KG1 (cell line): ENCODE measurements around the gene RAD9A.

Experiments
- DNase-seq: peaks from one replicate; lab custom pipeline; 2025; lab: John Stamatoyannopoulos, UW

Gene RAD9A

DNA sequence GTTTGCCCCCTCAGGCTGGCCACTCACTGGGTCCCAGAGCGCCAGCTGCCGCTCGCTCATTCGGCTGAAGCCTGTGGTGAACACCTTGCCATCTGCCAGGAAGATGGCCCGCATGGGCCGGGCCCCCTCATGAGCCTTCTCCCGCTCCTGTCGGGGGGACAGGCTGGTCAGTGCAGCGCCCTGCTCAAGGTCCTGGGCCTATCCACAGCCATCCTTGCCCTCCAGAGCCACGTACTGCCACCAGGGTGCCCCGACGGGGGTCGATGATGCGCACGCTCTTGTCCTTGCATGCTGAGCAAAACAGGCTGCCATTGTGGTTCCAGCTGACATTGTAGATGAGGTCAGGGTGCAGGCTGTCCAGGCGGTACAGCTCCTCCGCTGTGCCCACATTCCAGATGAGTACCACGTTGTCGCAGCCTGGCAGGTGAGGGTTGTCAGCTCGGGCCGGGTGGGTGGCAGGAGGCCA lies 49.3 kb downstream of the RAD9A start:
- DNase-seq: no peak

DNA sequence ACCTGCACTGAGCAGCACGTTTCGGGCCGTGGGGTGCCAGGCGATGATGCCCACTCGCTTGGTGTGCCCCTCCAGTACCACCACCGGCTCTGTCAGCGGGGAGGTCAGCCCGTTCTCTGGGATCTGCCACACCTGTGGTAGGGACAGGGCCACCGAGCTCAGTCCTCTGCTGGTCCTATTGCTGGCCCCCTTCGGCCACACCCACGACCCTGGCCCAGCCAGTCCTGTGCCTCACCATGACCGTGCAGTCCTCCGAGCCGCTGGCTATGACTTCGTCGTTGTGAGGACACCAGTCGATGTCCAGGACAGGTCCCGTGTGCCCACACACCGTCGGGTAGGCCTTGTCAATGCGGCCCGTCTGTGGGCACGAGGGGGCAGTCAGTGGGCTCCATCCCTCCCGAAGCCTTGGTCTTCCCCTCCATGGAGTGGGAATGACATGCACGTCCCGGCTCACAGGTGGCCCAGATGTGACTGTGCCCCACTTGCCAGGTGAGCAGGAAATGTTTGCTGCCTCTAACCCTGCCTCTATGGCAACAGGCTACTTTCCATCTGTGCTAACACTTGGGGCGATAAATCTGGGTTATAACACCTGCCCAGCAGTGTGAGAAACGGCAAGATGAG lies 50.1 kb downstream of the RAD9A start:
- no peak for DNase-seq

DNA sequence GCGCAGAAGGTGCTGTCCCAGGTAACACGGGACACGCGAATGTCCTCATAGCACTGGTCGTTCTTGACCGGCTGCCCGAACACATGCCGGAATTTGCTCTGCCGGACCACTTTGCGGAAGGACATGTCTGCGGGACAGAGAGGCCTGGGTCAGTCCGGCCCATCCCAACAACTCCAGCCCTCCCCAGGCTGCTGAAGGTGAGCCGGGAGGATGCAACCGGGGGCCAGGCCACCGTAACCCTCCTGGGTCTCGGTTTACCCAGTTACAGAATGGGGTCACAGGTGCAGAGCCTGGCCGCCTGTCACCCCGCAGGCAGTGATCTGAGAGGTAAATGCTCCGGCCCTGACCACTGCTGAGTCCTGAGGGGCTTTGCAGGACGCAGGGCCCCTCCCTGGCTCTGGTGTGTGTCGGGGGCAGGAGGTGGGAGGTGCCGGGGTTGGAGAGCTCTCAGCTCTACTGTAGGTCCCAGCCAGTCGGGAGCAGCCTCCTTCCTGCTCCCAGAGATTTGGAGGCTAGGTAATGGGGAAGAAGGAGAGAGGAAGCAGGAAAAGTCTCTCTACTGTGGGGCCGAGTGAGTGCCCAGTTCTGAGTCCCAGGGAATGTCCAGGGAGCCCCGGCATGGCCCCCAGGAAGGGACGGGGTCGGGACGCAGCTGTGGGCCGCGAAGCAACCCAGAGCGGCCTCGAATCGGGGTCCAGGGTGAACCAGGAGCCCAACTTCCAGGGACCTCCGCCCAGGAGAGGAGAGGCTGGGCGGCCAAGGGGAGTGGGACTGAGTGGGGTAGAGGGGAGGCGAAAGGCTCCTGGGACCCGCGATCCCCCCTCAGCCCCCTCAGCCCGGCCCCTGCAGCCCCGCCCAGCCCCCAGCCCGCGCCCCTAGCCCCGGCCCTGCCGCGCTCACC lies 51.0 kb downstream of the RAD9A start:
- DNase-seq: no peak

- DNase-seq: no peak
Observed at GRCh38 chr11:67445515-67445914, 53.7 kb downstream of the RAD9A start.
